IMR-90 (cell line): ENCODE results near the gene WHRN. TPM values are rescaled to one million over a fixed set of nuclear protein-coding genes. Genes with fewer than 3 reads are reported as not detected.

Experiments
- ATAC-seq: fragments of 200-7000 bp; cut with Tn5 transposase; 2 replicates; pipeline ENCODE4 v1.9.1; 2020; ENCODE audit warnings: low read depth, mild to moderate bottlenecking, moderate library complexity
- BruUV-seq: library from RNA; stranded (reverse); fragments of 400-500 nt; replicated peaks from 2 replicates; lab custom pipeline; 2021; lab: Mats Ljungman, UMichigan
- CTCF ChIA-PET: fragments of 300-600 bp; formaldehyde crosslinking; extraction: SDS; loops from one replicate; lab custom pipeline; 2021; ENCODE audit warnings: antibody characterized with exemption; lab: Yijun Ruan, JAX
- POLR2A ChIA-PET: fragments of 300-600 bp; sonication (Branson Sonifier 250); formaldehyde crosslinking; loops from one replicate; lab custom pipeline; 2022; ENCODE audit warnings: antibody characterized with exemption; ENCODE audit not compliant: unreplicated experiment; lab: Charles Lee
- DNase-seq: peaks from one replicate; pipeline ENCODE4 v3.0.0; 2013
- H2AFZ ChIP-seq: replicated peaks from 2 replicates; pipeline ENCODE3; 2013; ENCODE audit warnings: low read length, mild to moderate bottlenecking; ENCODE audit not compliant: poor library complexity
- H2AK5ac ChIP-seq: 2 replicates; pipeline ENCODE4 v1.6.1; 2013; ENCODE audit warnings: low read depth, low read length, inconsistent platforms
- H2AK9ac ChIP-seq: replicated peaks from 2 replicates; pipeline ENCODE3; 2013; ENCODE audit warnings: mild to moderate bottlenecking, low read depth, low read length, moderate library complexity; ENCODE audit not compliant: poor library complexity
- H2BK120ac ChIP-seq: 2 replicates; pipeline ENCODE4 v1.6.1; 2013; ENCODE audit warnings: low read depth, low read length, inconsistent platforms
- H2BK15ac ChIP-seq: 3 replicates; pipeline ENCODE4 v1.6.1; 2013; ENCODE audit warnings: low read depth, low read length, inconsistent platforms
- H2BK20ac ChIP-seq: 2 replicates; pipeline ENCODE4 v1.6.1; 2013; ENCODE audit warnings: low read depth, mild to moderate bottlenecking, inconsistent platforms, low read length, moderate library complexity
- H2BK5ac ChIP-seq: 2 replicates; pipeline ENCODE4 v1.6.1; 2013; ENCODE audit warnings: mild to moderate bottlenecking, low read depth, low read length, inconsistent platforms; ENCODE audit not compliant: poor library complexity, severe bottlenecking
- H3K14ac ChIP-seq: replicated peaks from 2 replicates; pipeline ENCODE4 v1.6.1; 2013; ENCODE audit warnings: low read depth, low read length, inconsistent platforms
- H3K18ac ChIP-seq: 2 replicates; pipeline ENCODE4 v1.6.1; 2013; ENCODE audit warnings: low read depth, low read length, control low read depth
- H3K23ac ChIP-seq: 2 replicates; pipeline ENCODE4 v1.6.1; 2013; ENCODE audit warnings: low read depth, low read length, inconsistent platforms
- H3K27ac ChIP-seq: 2 replicates; pipeline ENCODE4 v1.5.1; 2013; ENCODE audit warnings: mild to moderate bottlenecking, control low read depth, low read length; ENCODE audit not compliant: insufficient read depth
- H3K27me3 ChIP-seq: 2 replicates; pipeline ENCODE4 v1.6.1; 2013; ENCODE audit warnings: low read length; ENCODE audit not compliant: control insufficient read depth, insufficient read depth
- H3K36me3 ChIP-seq: 2 replicates; pipeline ENCODE4 v1.6.1; 2013; ENCODE audit warnings: low read length, mixed read lengths; ENCODE audit not compliant: control insufficient read depth, insufficient read depth
- H3K4ac ChIP-seq: 2 replicates; pipeline ENCODE4 v1.6.1; 2013; ENCODE audit warnings: low read depth, low read length, inconsistent platforms
- H3K4me1 ChIP-seq: 2 replicates; pipeline ENCODE4 v1.6.1; 2013; ENCODE audit warnings: low read length, mixed read lengths; ENCODE audit not compliant: control insufficient read depth, insufficient read depth
- H3K4me2 ChIP-seq: 2 replicates; pipeline ENCODE4 v1.6.1; 2013; ENCODE audit warnings: low read depth, mild to moderate bottlenecking, control low read depth, low read length, moderate library complexity
- H3K4me3 ChIP-seq: 2 replicates; pipeline ENCODE4 v1.5.1; 2013; ENCODE audit warnings: low read depth, mild to moderate bottlenecking, control low read depth, low read length, moderate library complexity; ENCODE audit not compliant: insufficient read depth
- H3K56ac ChIP-seq: 2 replicates; pipeline ENCODE4 v1.6.1; 2013; ENCODE audit warnings: low read length, inconsistent platforms; ENCODE audit not compliant: insufficient read depth; ENCODE audit errors: extremely low read depth
- H3K79me1 ChIP-seq, 2 experiments: 2 replicates each; pipeline ENCODE4 v1.6.1; 2013; ENCODE audit warnings: low read length in 2 of 2, inconsistent platforms in 1 of 2, low read depth in 1 of 2
- H3K9ac ChIP-seq: 2 replicates; pipeline ENCODE4 v1.6.1; 2013; ENCODE audit warnings: low read depth, low read length, control low read depth
- H3K9me1 ChIP-seq: 2 replicates; pipeline ENCODE4 v1.6.1; 2013; ENCODE audit warnings: low read length, inconsistent platforms; ENCODE audit not compliant: insufficient read depth
- H3K9me3 ChIP-seq: 2 replicates; pipeline ENCODE4 v1.6.1; 2013; ENCODE audit warnings: low read length; ENCODE audit not compliant: control insufficient read depth, insufficient read depth
- H4K20me1 ChIP-seq: 2 replicates; pipeline ENCODE4 v1.6.1; 2013; ENCODE audit warnings: low read length, inconsistent platforms; ENCODE audit not compliant: insufficient read depth
- H4K5ac ChIP-seq: 2 replicates; pipeline ENCODE4 v1.6.1; 2013; ENCODE audit warnings: mild to moderate bottlenecking, low read depth, low read length, control low read depth
- H4K8ac ChIP-seq, 2 experiments: 2 replicates each; pipeline ENCODE4 v1.6.1; 2013; ENCODE audit warnings: low read depth in 2 of 2, low read length in 2 of 2, control low read depth in 1 of 2, inconsistent platforms in 1 of 2
- H4K91ac ChIP-seq: 2 replicates; pipeline ENCODE4 v1.6.1; 2013; ENCODE audit warnings: low read depth, low read length, inconsistent platforms; ENCODE audit not compliant: insufficient read depth
- FOS ChIP-seq: fragments of 150-350 bp; IDR thresholded peaks from 2 replicates; pipeline ENCODE4 v1.6.1; 2016; ENCODE audit warnings: low read depth, low read length
- MXI1 ChIP-seq: IDR thresholded peaks from 2 replicates; pipeline ENCODE4 v1.6.1; 2012; ENCODE audit warnings: low read depth, mild to moderate bottlenecking, low read length, moderate library complexity, borderline replicate concordance
- NFE2L2 ChIP-seq: fragments of 150-350 bp; IDR thresholded peaks from 2 replicates; pipeline ENCODE4 v1.6.1; 2016; ENCODE audit warnings: low read depth, mild to moderate bottlenecking, low read length
- SMC3 ChIP-seq: fragments of 150-350 bp; IDR thresholded peaks from 2 replicates; pipeline ENCODE4 v1.6.1; 2016; ENCODE audit warnings: low read depth, mild to moderate bottlenecking, antibody characterized with exemption, low read length, moderate library complexity
- WGBS, 2 experiments: methylation state at CpG; one replicate each; pipeline versions ENCODE4 v1.1.5 to v1.1.7; 2013; ENCODE audit warnings: missing lambda C conversion rate in 2 of 2; ENCODE audit not compliant: insufficient read length in 1 of 2; ENCODE audit errors: extremely low coverage in 2 of 2; 5-methylcytosine and 5-hydroxymethylcytosine counted together
- dilution Hi-C: fragments of 300-500 bp; cut with HindIII; formaldehyde crosslinking; loops from one replicate; pipeline ENCODE4 v1.14.3; 2018; ENCODE audit warnings: low sequenced_read_pairs; ENCODE audit not compliant: unreplicated experiment
- in situ Hi-C: fragments of 300-500 bp; cut with MboI; formaldehyde crosslinking; loops from 3 replicates; pipeline ENCODE4 v1.14.3; 2019; ENCODE audit warnings: low sequenced_read_pairs, inconsistent platforms, mixed read lengths
- intact Hi-C: fragments of 100-400 bp; cut with micrococcal nuclease; formaldehyde crosslinking; loops from 2 replicates; pipeline ENCODE4 v1.10.0; 2022
- polyA plus RNA-seq, 3 experiments: library from polyadenylated mRNA; depleted of rRNA; stranded (reverse); fragments of >200 nt; gene quantifications; 2 replicates each; pipeline ENCODE4 v1.2.3, GENCODE V29; 2012; ENCODE audit warnings: low replicate concordance in 1 of 3
- total RNA-seq: library from RNA; depleted of rRNA; stranded (reverse); fragments of >200 nt; gene quantifications from 2 replicates; pipeline ENCODE4 v1.2.3, GENCODE V29; 2012
- TF ChIP-seq, protein P1 (sequence below): conservative IDR thresholded peaks from 2 replicates; pipeline ENCODE4 v1.5.1; 2012; ENCODE audit warnings: mild to moderate bottlenecking, low read depth, low read length, improper control_type of control experiment
- TF ChIP-seq, protein P2 (sequence below): fragments of 150-350 bp; IDR thresholded peaks from 2 replicates; pipeline ENCODE4 v1.6.1; 2016; ENCODE audit warnings: low read depth, mild to moderate bottlenecking, low read length, moderate library complexity, borderline replicate concordance
- TF ChIP-seq, protein P3 (sequence below): fragments of 150-350 bp; IDR thresholded peaks from 2 replicates; pipeline ENCODE4 v1.6.1; 2017; ENCODE audit warnings: mild to moderate bottlenecking, antibody characterized with exemption, low read length, low read depth

WHRN gene
- total and polyA plus RNA-seq, 2 of the 4 experiments (the other 2 are of a cell fraction), result 0.18 to 2.6 TPM

DNA sequence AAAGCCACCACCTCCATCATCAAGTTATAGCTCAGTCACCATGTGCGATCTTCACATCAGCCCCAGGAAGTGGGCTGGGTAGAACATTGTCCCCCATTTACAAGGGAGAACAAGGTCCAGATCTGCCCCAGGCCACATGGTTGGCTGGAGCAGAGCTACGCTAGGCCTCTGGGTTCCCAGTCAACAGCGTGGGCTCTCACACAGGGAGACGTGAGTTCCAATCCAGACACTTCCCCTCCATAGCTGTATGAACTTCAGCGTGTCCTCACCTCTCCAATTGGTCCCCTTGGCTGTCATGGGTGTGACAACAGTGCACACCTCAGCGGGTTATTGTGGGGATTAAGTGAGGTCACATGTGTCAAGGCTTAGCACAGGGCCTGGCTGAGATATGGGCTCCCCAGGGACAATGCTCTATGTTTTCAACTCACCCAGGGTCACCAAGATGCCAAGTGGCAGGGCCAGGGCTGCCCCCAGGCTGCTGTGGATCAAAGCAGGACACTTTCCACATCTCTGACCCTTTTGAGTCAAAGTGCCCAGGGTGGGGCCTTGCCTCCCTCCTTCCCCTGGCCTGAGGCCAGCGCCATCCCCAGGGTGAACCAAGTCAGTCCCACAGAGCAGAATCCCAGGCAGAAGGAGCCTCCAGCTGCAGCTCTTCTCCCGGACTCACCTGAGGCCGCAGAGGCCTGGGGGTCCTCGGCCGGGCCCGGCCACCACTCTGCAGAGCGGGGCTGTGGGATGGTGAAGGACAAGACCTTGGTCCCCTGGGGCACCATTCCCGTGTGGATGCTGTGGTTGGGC lies 137.3 kb downstream of the WHRN start (continued):
- TF ChIP-seq, protein P1, sequence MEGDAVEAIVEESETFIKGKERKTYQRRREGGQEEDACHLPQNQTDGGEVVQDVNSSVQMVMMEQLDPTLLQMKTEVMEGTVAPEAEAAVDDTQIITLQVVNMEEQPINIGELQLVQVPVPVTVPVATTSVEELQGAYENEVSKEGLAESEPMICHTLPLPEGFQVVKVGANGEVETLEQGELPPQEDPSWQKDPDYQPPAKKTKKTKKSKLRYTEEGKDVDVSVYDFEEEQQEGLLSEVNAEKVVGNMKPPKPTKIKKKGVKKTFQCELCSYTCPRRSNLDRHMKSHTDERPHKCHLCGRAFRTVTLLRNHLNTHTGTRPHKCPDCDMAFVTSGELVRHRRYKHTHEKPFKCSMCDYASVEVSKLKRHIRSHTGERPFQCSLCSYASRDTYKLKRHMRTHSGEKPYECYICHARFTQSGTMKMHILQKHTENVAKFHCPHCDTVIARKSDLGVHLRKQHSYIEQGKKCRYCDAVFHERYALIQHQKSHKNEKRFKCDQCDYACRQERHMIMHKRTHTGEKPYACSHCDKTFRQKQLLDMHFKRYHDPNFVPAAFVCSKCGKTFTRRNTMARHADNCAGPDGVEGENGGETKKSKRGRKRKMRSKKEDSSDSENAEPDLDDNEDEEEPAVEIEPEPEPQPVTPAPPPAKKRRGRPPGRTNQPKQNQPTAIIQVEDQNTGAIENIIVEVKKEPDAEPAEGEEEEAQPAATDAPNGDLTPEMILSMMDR, result no peak

DNA sequence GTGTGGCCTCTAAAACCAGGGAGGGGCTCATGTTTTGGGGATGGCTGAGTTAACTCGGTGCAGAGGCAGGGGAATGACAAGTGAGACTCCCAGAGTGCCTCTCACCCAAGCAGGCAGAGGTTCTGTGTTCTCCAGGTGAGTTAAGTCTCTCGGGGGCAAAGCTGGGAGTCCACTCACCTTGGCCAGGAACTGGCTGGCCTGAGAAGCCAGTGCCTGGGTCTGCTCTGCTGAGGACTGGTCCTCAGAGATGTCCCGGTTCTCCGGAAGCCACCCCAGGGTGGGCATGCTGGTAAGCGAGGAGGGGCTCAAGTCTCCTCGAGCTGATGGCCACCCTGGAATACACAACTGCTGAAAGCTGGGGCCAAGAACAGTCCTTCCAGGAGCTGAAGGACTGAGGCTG lies 137.9 kb downstream of the WHRN start:
- no peaks in the 10 kb centered on the region for H3K9me3 ChIP-seq
- 83% methylated on average over 1 of the region's 6 CpGs; no CpG with 5 or more reads in 1 of the 2 experiments for WGBS, 2 experiments
- H3K9ac ChIP-seq, result no peak overlapping the region
- peak overlapping the region; percentile 27 for H2BK20ac ChIP-seq
- in situ Hi-C loops (no loop called here), intact Hi-C loops (no loop called here), dilution Hi-C loops (no loop called here)
- H2AFZ ChIP-seq, result no peak overlapping the region
- ATAC-seq (no peak), DNase-seq (no peak)
- H4K20me1 ChIP-seq, result no peaks in the 10 kb centered on the region; the same call in 1 of the 2 replicates
- H3K27ac ChIP-seq, result 0 out of 2 replicates have a peak overlapping the region, but pooled peaks have one; percentile 20
- H3K4me2 ChIP-seq, result no peak overlapping the region
- H2BK5ac ChIP-seq, result peak overlapping the region; percentile 2
- H3K18ac ChIP-seq, result no peak overlapping the region
- peaks cover 20% of the 10 kb centered on the region for H3K9me1 ChIP-seq
- no peak overlapping the region for H3K56ac ChIP-seq
- H2AK9ac ChIP-seq, result no peak overlapping the region
- H2BK15ac ChIP-seq, result peak overlapping the region; percentile 54; the same call in 1 of the 3 replicates
- H2BK120ac ChIP-seq, result peak overlapping the region; percentile 16
- peak overlapping the region; percentile 24; the same call in 1 of the 2 replicates for H3K4ac ChIP-seq
- BruUV-seq, result no TSS peak
- peaks cover 37% of the 10 kb centered on the region for H3K36me3 ChIP-seq
- peaks cover 6 to 19% of the 10 kb centered on the region in 2 experiments; a peak in 3 of 4 replicates for H3K79me1 ChIP-seq
- peaks cover 16% of the 10 kb centered on the region for H3K4me1 ChIP-seq
- POLR2A ChIA-PET, result no interaction called here
- peak overlapping the region; percentile 50 for H4K91ac ChIP-seq
- H3K14ac ChIP-seq, result 0 out of 2 replicates have a peak overlapping the region, but pooled peaks have one; percentile 1
- no peaks in the 10 kb centered on the region for H3K27me3 ChIP-seq
- H4K8ac ChIP-seq, result 0 out of 4 replicates have a peak overlapping the region, but pooled peaks of 1 of the 2 experiments have one; percentile 7
- CTCF ChIA-PET, result no interaction called here
- H2AK5ac ChIP-seq, result peak overlapping the region; percentile 42
- no peak overlapping the region for H4K5ac ChIP-seq
- H3K23ac ChIP-seq, result no peak overlapping the region
- H3K4me3 ChIP-seq, result no peak overlapping the region
- no peak for TF ChIP-seq FOS
- no peak for TF ChIP-seq MXI1
- TF ChIP-seq, protein P2, sequence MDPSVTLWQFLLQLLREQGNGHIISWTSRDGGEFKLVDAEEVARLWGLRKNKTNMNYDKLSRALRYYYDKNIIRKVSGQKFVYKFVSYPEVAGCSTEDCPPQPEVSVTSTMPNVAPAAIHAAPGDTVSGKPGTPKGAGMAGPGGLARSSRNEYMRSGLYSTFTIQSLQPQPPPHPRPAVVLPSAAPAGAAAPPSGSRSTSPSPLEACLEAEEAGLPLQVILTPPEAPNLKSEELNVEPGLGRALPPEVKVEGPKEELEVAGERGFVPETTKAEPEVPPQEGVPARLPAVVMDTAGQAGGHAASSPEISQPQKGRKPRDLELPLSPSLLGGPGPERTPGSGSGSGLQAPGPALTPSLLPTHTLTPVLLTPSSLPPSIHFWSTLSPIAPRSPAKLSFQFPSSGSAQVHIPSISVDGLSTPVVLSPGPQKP, result no peak
- TF ChIP-seq, protein P1, result no peak
- TF ChIP-seq, protein P3, sequence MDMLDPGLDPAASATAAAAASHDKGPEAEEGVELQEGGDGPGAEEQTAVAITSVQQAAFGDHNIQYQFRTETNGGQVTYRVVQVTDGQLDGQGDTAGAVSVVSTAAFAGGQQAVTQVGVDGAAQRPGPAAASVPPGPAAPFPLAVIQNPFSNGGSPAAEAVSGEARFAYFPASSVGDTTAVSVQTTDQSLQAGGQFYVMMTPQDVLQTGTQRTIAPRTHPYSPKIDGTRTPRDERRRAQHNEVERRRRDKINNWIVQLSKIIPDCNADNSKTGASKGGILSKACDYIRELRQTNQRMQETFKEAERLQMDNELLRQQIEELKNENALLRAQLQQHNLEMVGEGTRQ, result no peak
- no peak for TF ChIP-seq SMC3
- TF ChIP-seq NFE2L2, result no peak
